Rectal smooth muscle tissue (tissue), 1 donor: Measurements from ENCODE around the gene SPON2.
A peak's percentile ranks its signal among the peaks of the same experiment; 100 is the strongest.

Experiments
- H3K27ac ChIP-seq: one replicate; pipeline ENCODE4 v1.7.0; 2013; ENCODE audit warnings: low read depth, low read length, inconsistent platforms
- H3K27me3 ChIP-seq: one replicate; pipeline ENCODE4 v1.7.0; 2013; ENCODE audit warnings: low read length; ENCODE audit not compliant: control insufficient read depth, insufficient read depth
- H3K36me3 ChIP-seq: one replicate; pipeline ENCODE4 v1.7.0; 2013; ENCODE audit warnings: low read length; ENCODE audit not compliant: control insufficient read depth, insufficient read depth
- H3K4me1 ChIP-seq: one replicate; pipeline ENCODE4 v1.7.0; 2013; ENCODE audit warnings: low read length; ENCODE audit not compliant: control insufficient read depth, insufficient read depth
- H3K4me3 ChIP-seq: one replicate; pipeline ENCODE4 v1.7.0; 2013; ENCODE audit warnings: low read length
- H3K9ac ChIP-seq: one replicate; pipeline ENCODE4 v1.7.0; 2013; ENCODE audit warnings: low read length

Gene SPON2

GRCh38 chr4:1156069-1156468, 16.3 kb downstream of the SPON2 start:
- Histone ChIP-seq H3K36me3 (no peaks in the 10 kb centered on the region), H3K4me3 (no peak overlapping the region), H3K4me1 (peaks cover 7% of the 10 kb centered on the region), H3K9ac (no peak overlapping the region), H3K27me3 (no peaks in the 10 kb centered on the region), H3K27ac (no peak overlapping the region)

- peak overlapping the region; percentile 15 for H3K27ac ChIP-seq
- no peak overlapping the region for H3K4me3 ChIP-seq
- no peaks in the 10 kb centered on the region for H3K36me3 ChIP-seq
- no peak overlapping the region for H3K9ac ChIP-seq
- no peaks in the 10 kb centered on the region for H3K27me3 ChIP-seq
- H3K4me1 ChIP-seq = peaks cover 7% of the 10 kb centered on the region
These were observed 17.1 kb downstream of the SPON2 start for GRCh38 chr4:1155314-1155713.

- no peak overlapping the region for H3K9ac ChIP-seq
- peak overlapping the region; percentile 15 for H3K27ac ChIP-seq
- no peaks in the 10 kb centered on the region for H3K36me3 ChIP-seq
- no peak overlapping the region for H3K4me3 ChIP-seq
- peaks cover 7% of the 10 kb centered on the region for H3K4me1 ChIP-seq
- H3K27me3 ChIP-seq = no peaks in the 10 kb centered on the region
These were observed 17.7 kb downstream of the SPON2 start for GRCh38 chr4:1154523-1155182.

GRCh38 chr4:1154126-1154522, 18.3 kb downstream of the SPON2 start:
- Histone ChIP-seq H3K4me1 (peaks cover 7% of the 10 kb centered on the region), H3K27ac (no peak overlapping the region), H3K36me3 (no peaks in the 10 kb centered on the region), H3K9ac (no peak overlapping the region), H3K4me3 (no peak overlapping the region), H3K27me3 (no peaks in the 10 kb centered on the region)

GRCh38 chr4:1153567-1154090, 18.8 kb downstream of the SPON2 start:
- Histone ChIP-seq H3K9ac (no peak overlapping the region), H3K27me3 (no peaks in the 10 kb centered on the region), H3K27ac (no peak overlapping the region), H3K4me3 (no peak overlapping the region), H3K4me1 (peaks cover 7% of the 10 kb centered on the region), H3K36me3 (no peaks in the 10 kb centered on the region)

GRCh38 chr4:1152290-1152689, 20.1 kb downstream of the SPON2 start:
- H3K4me1 ChIP-seq = peaks cover 7% of the 10 kb centered on the region
- no peaks in the 10 kb centered on the region for H3K36me3 ChIP-seq
- no peaks in the 10 kb centered on the region for H3K27me3 ChIP-seq
- H3K9ac ChIP-seq = no peak overlapping the region
- H3K4me3 ChIP-seq = no peak overlapping the region
- no peak overlapping the region for H3K27ac ChIP-seq

- no peak overlapping the region for H3K9ac ChIP-seq
- H3K4me3 ChIP-seq = no peak overlapping the region
- peaks cover 7% of the 10 kb centered on the region for H3K4me1 ChIP-seq
- H3K27me3 ChIP-seq = no peaks in the 10 kb centered on the region
- H3K27ac ChIP-seq = no peak overlapping the region
- no peaks in the 10 kb centered on the region for H3K36me3 ChIP-seq
These were observed 20.8 kb downstream of the SPON2 start for GRCh38 chr4:1151541-1151940.

- Histone ChIP-seq H3K4me1 (peaks cover 7% of the 10 kb centered on the region), H3K9ac (no peak overlapping the region), H3K36me3 (no peaks in the 10 kb centered on the region), H3K27me3 (no peaks in the 10 kb centered on the region), H3K27ac (no peak overlapping the region), H3K4me3 (no peak overlapping the region)
These were observed 21.5 kb downstream of the SPON2 start for GRCh38 chr4:1150875-1151274.

GRCh38 chr4:1139860-1140259, 32.5 kb downstream of the SPON2 start:
- Histone ChIP-seq H3K36me3 (no peaks in the 10 kb centered on the region), H3K9ac (no peak overlapping the region), H3K27me3 (no peaks in the 10 kb centered on the region), H3K4me1 (no peaks in the 10 kb centered on the region), H3K4me3 (no peak overlapping the region), H3K27ac (no peak overlapping the region)

- H3K36me3 ChIP-seq = no peaks in the 10 kb centered on the region
- no peak overlapping the region for H3K9ac ChIP-seq
- no peak overlapping the region for H3K4me3 ChIP-seq
- no peak overlapping the region for H3K27ac ChIP-seq
- H3K27me3 ChIP-seq = no peaks in the 10 kb centered on the region
- H3K4me1 ChIP-seq = no peaks in the 10 kb centered on the region
These were observed 34.5 kb downstream of the SPON2 start for GRCh38 chr4:1137850-1138249.

GRCh38 chr4:1137063-1137776, 35.2 kb downstream of the SPON2 start:
- H3K36me3 ChIP-seq = no peaks in the 10 kb centered on the region
- H3K27me3 ChIP-seq = no peaks in the 10 kb centered on the region
- H3K9ac ChIP-seq = no peak overlapping the region
- H3K4me1 ChIP-seq = no peaks in the 10 kb centered on the region
- H3K27ac ChIP-seq = no peak overlapping the region
- H3K4me3 ChIP-seq = peak overlapping the region; percentile 13

GRCh38 chr4:1136048-1136447, 36.3 kb downstream of the SPON2 start:
- H3K9ac ChIP-seq = no peak overlapping the region
- no peaks in the 10 kb centered on the region for H3K27me3 ChIP-seq
- H3K4me3 ChIP-seq = no peak overlapping the region
- H3K4me1 ChIP-seq = no peaks in the 10 kb centered on the region
- H3K27ac ChIP-seq = no peak overlapping the region
- no peaks in the 10 kb centered on the region for H3K36me3 ChIP-seq

GRCh38 chr4:1133033-1133432, 39.4 kb downstream of the SPON2 start:
- Histone ChIP-seq H3K4me3 (no peak overlapping the region), H3K36me3 (no peaks in the 10 kb centered on the region), H3K27ac (no peak overlapping the region), H3K9ac (no peak overlapping the region), H3K4me1 (no peaks in the 10 kb centered on the region), H3K27me3 (no peaks in the 10 kb centered on the region)
